HepG2 (cell line): ENCODE data around the gene ACACB. TPM values are rescaled to one million over a fixed set of nuclear protein-coding genes. Genes with fewer than 3 reads are reported as not detected.
A peak's percentile ranks its signal among the peaks of the same experiment; 100 is the strongest.

Experiments
- ATAC-seq: fragments of 200-7000 bp; cut with Tn5 transposase; 3 replicates; pipeline ENCODE4 v1.9.1; 2020; ENCODE audit warnings: mild to moderate bottlenecking, moderate library complexity
- BruUV-seq: library from RNA; stranded (reverse); fragments of 400-500 nt; replicated peaks from 2 replicates; lab custom pipeline; 2021; lab: Mats Ljungman, UMichigan
- CTCF ChIA-PET: fragments of 300-600 bp; formaldehyde crosslinking; extraction: SDS; loops from one replicate; lab custom pipeline; 2021; ENCODE audit warnings: low total read pairs, inconsistent platforms, low intra/inter-chr PET ratio; lab: Yijun Ruan, JAX
- POLR2A ChIA-PET: fragments of 350-600 bp; sonication (Branson Sonifier 250); formaldehyde crosslinking; loops from one replicate; lab custom pipeline; 2020; ENCODE audit warnings: antibody characterized with exemption, inconsistent platforms; lab: Yijun Ruan, JAX
- DNase-seq: peaks from one replicate; pipeline ENCODE4 v3.0.0-alpha.2; 2015; ENCODE audit warnings: low spot score
- FAIRE-seq: peaks from 3 replicates; lab custom pipeline; 2011; peaks lifted over from hg19 to GRCh38; lab: Jason Lieb, UNC
- H2AFZ ChIP-seq: one replicate; pipeline ENCODE4 v1.6.1; 2011; ENCODE audit warnings: low read length, inconsistent platforms
- H3K27ac ChIP-seq: fragments of 300-600 bp; 3 replicates; pipeline ENCODE4 v1.8.0; 2011; ENCODE audit warnings: mixed run types, mild to moderate bottlenecking, mixed read lengths, low read length, inconsistent platforms; ENCODE audit not compliant: insufficient read depth; ENCODE audit errors: extremely low read length
- H3K27me3 ChIP-seq, 2 experiments: fragments of 200-600 bp in 1 of 2; 2 replicates in 1 of 2; 3 replicates in 1 of 2; pipeline versions ENCODE4 v1.6.0 to v1.8.0; 2011; ENCODE audit warnings: low read length in 2 of 2, mild to moderate bottlenecking in 2 of 2, moderate library complexity in 2 of 2, inconsistent platforms in 1 of 2; ENCODE audit not compliant: insufficient read depth in 2 of 2, control insufficient read depth in 1 of 2
- H3K36me3 ChIP-seq, 2 experiments: fragments of 200-600 bp in 1 of 2; replicated peaks in 1 of 2; 2 replicates in 1 of 2; 3 replicates in 1 of 2; pipeline versions ENCODE4 v1.5.1 to v1.8.0; 2011; ENCODE audit warnings: low read length in 2 of 2, inconsistent platforms in 1 of 2; ENCODE audit not compliant: insufficient read depth in 2 of 2, control insufficient read depth in 1 of 2
- H3K4me1 ChIP-seq: 2 replicates; pipeline ENCODE4 v1.5.1; 2012; ENCODE audit warnings: low read length, inconsistent platforms; ENCODE audit not compliant: insufficient read depth
- H3K4me2 ChIP-seq: 2 replicates; pipeline ENCODE4 v1.6.0; 2011; ENCODE audit warnings: low read depth, low read length, inconsistent platforms
- H3K4me3 ChIP-seq, 3 experiments: fragments of 200-600 bp in 1 of 3; sonication (generic), shearing (Covaris generic) in 1 of 3; replicated peaks in 1 of 3; 2 replicates each; pipeline ENCODE4 v1.5.1; 2011 to 2016; ENCODE audit warnings: low read length in 3 of 3, inconsistent platforms in 2 of 3, low read depth in 2 of 3, mild to moderate bottlenecking in 2 of 3, control low read depth in 1 of 3, mixed read lengths in 1 of 3; ENCODE audit not compliant: insufficient read depth in 1 of 3
- H3K79me2 ChIP-seq: one replicate; pipeline ENCODE4 v1.6.1; 2011; ENCODE audit warnings: low read length, inconsistent platforms; ENCODE audit not compliant: insufficient read depth
- H3K9ac ChIP-seq: 2 replicates; pipeline ENCODE4 v1.6.0; 2011; ENCODE audit warnings: mild to moderate bottlenecking, low read depth, low read length, inconsistent platforms; ENCODE audit not compliant: insufficient read depth
- H3K9me3 ChIP-seq: 2 replicates; pipeline ENCODE4 v1.5.1; 2012; ENCODE audit warnings: mild to moderate bottlenecking, low read length
- H4K20me1 ChIP-seq: 2 replicates; pipeline ENCODE4 v1.6.0; 2011; ENCODE audit warnings: inconsistent platforms, mild to moderate bottlenecking, low read length, moderate library complexity; ENCODE audit not compliant: insufficient read depth
- CAMTA2 ChIP-seq: sonication (generic); formaldehyde crosslinking; IDR thresholded peaks from 2 replicates; pipeline ENCODE4 v1.4.0; 2020; ENCODE audit warnings: mild to moderate bottlenecking, missing genetic modification reagents, borderline replicate concordance
- CENPX ChIP-seq: sonication (generic); formaldehyde crosslinking; IDR thresholded peaks from 2 replicates; pipeline ENCODE4 v1.9.0; 2021; ENCODE audit warnings: mild to moderate bottlenecking, missing genetic modification reagents, moderate library complexity
- NFE2L1 ChIP-seq: sonication (generic); formaldehyde crosslinking; IDR thresholded peaks from 2 replicates; pipeline ENCODE4 v1.4.0; 2020; ENCODE audit warnings: missing genetic modification reagents, mild to moderate bottlenecking, borderline replicate concordance
- PPARG ChIP-seq: conservative IDR thresholded peaks from 2 replicates; pipeline ENCODE4 v1.6.1; 2016; ENCODE audit warnings: missing biosample characterization, missing genetic modification reagents
- SOX6 ChIP-seq, 2 experiments: fragments of 450-650 bp in 1 of 2; sonication (generic) in 1 of 2; formaldehyde crosslinking in 1 of 2; IDR thresholded peaks; 2 replicates each; pipeline versions ENCODE4 v1.4.0 to v1.6.1; 2017 to 2020; ENCODE audit warnings: antibody characterized with exemption in 1 of 2, mild to moderate bottlenecking in 1 of 2, missing genetic modification reagents in 1 of 2
- ZNF274 ChIP-seq: sonication (generic); formaldehyde crosslinking; IDR thresholded peaks from 2 replicates; pipeline ENCODE4 v1.5.1; 2020; ENCODE audit warnings: mild to moderate bottlenecking, missing genetic modification reagents
- ZNF557 ChIP-seq: sonication (generic); formaldehyde crosslinking; IDR thresholded peaks from 2 replicates; pipeline ENCODE4 v1.4.0; 2020; ENCODE audit warnings: missing genetic modification reagents
- ZNF619 ChIP-seq: sonication (generic); formaldehyde crosslinking; IDR thresholded peaks from 2 replicates; pipeline ENCODE4 v1.4.0; 2020; ENCODE audit warnings: mild to moderate bottlenecking, missing genetic modification reagents
- WGBS: methylation state at CpG from one replicate; pipeline ENCODE4 v1.1.6; 2017; ENCODE audit warnings: low lambda C conversion rate; 5-methylcytosine and 5-hydroxymethylcytosine counted together
- in situ Hi-C: cut with HindIII; loops from 2 replicates; pipeline ENCODE4 v1.10.0; 2017; ENCODE audit warnings: low pct_unique_long_range_greater_than_20kb; ENCODE audit not compliant: extremely low pct_ligation_motif_present
- intact Hi-C: fragments of 100-400 bp; cut with micrococcal nuclease; formaldehyde crosslinking; loops from one replicate; pipeline ENCODE4 v1.10.0; 2022; ENCODE audit not compliant: unreplicated experiment
- polyA plus RNA-seq, 8 experiments: library from polyadenylated mRNA; depleted of rRNA in 3 of 8; stranded (reverse) in 7 of 8; unstranded in 1 of 8; fragments of >200 nt; fragmentation: Illumina TruSeq in 4 of 8; extraction: Trizol in 4 of 8; gene quantifications; 2 replicates each; pipeline versions ENCODE4 v1.2.1 to v1.2.3, GENCODE V29; 2011 to 2016; ENCODE audit warnings: low read depth in 4 of 8, missing spikeins in 1 of 8, mixed read lengths in 1 of 8; ENCODE audit not compliant: insufficient read depth in 1 of 8
- total RNA-seq, 5 experiments: library from RNA; depleted of rRNA; stranded (reverse); fragments of >200 nt; fragmentation: Illumina TruSeq; extraction: Trizol; gene quantifications; 2 replicates each; pipeline ENCODE4 v1.2.3, GENCODE V29; 2016; ENCODE audit warnings: low read depth in 1 of 5
- TF ChIP-seq, protein P1 (sequence below): sonication (generic); formaldehyde crosslinking; IDR thresholded peaks from 2 replicates; pipeline ENCODE4 v1.9.0; 2022; ENCODE audit warnings: low read depth, missing genetic modification reagents

The ACACB gene
- total and polyA plus RNA-seq, 2 of the 13 experiments (the other 11 are each of a cell fraction or from before 2014, with no cell fraction given) = 6.2 to 8.6 TPM

DNA sequence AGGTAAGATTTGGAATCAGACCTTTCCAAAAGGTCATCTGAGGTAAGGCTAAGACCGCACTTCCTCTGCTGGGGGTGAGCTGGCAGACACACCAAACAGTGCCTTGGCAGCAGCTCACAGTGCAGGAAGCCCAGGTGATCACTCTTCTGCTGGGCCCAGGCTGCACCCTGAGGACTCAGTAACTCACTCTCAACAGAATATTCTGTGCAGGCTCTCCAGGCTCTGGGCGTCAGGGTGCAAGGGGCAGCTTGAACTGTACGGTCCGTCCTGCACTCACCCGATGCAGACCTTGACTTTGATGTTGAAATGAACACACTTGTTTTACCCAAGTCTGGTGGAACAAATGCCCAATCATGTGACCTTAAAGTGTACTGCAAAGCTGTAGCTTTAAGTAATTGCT, 29.1 kb upstream of the ACACB start (continued):
- TF ChIP-seq, protein P1, sequence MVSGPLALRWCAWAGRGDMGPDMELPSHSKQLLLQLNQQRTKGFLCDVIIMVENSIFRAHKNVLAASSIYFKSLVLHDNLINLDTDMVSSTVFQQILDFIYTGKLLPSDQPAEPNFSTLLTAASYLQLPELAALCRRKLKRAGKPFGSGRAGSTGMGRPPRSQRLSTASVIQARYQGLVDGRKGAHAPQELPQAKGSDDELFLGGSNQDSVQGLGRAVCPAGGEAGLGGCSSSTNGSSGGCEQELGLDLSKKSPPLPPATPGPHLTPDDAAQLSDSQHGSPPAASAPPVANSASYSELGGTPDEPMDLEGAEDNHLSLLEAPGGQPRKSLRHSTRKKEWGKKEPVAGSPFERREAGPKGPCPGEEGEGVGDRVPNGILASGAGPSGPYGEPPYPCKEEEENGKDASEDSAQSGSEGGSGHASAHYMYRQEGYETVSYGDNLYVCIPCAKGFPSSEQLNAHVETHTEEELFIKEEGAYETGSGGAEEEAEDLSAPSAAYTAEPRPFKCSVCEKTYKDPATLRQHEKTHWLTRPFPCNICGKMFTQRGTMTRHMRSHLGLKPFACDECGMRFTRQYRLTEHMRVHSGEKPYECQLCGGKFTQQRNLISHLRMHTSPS (CRISPR knock-in tag) = peak; percentile 58; the same call in 1 of the 2 replicates
- no peak for TF ChIP-seq SOX6 (IDR thresholded peaks at IDR 0.05)
- TF ChIP-seq SOX6 (CRISPR knock-in tag; IDR thresholded peaks at IDR 0.05) = peak; percentile 72
- TF ChIP-seq NFE2L1 = no peak
- TF ChIP-seq ZNF274 = no peak
- TF ChIP-seq PPARG (CRISPR knock-in tag) = no peak
- TF ChIP-seq CAMTA2 (CRISPR knock-in tag) = no peak
- TF ChIP-seq ZNF557 (CRISPR knock-in tag) = 0 out of 2 replicates have a peak, but pooled peaks have one; percentile 9

DNA sequence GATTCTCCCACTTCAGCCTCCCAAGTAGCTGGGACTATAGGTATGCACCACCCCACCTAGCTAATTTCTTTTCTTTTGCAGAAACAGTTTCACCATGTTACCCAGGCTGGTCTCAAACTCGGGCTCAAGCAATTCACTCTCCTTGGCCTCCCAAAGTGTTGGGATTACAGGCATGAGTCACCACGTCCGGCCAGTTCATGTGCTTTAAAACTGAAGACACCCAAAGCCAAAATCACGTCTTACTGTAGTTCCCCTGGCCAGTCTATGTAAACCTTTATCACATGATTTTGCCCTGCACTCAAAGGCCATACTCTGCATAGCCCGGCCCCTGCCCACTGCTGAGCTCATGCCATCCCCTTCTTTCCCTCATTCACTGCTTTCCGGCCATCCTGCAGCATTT, 27.6 kb upstream of the ACACB start:
- CTCF ChIA-PET = no interaction called here
- H3K4me1 ChIP-seq = peaks cover 84% of the 10 kb centered on the region
- no peak overlapping the region for H3K27ac ChIP-seq
- no TSS peak for BruUV-seq
- H3K9ac ChIP-seq = no peak overlapping the region
- peaks cover 8 to 33% of the 10 kb centered on the region in 2 experiments; a peak in 4 of 5 replicates for H3K36me3 ChIP-seq
- no peaks in the 10 kb centered on the region for H4K20me1 ChIP-seq
- FAIRE-seq = no peak
- H3K4me2 ChIP-seq = no peak overlapping the region
- intact Hi-C loops (no loop called here), in situ Hi-C loops (no loop called here)
- no peak overlapping the region for H2AFZ ChIP-seq
- TF ChIP-seq ZNF619 (CRISPR knock-in tag) (no peak), CENPX (no peak)
- H3K9me3 ChIP-seq = no peaks in the 10 kb centered on the region
- no peak for DNase-seq
- WGBS = 100% methylated on average over 6 of the region's 6 CpGs
- no peak for ATAC-seq
- POLR2A ChIA-PET = no interaction called here
- H3K79me2 ChIP-seq = peaks cover 18% of the 10 kb centered on the region
- H3K27me3 ChIP-seq = no peaks in the 10 kb centered on the region
- no peak overlapping the region for H3K4me3 ChIP-seq
